Nephron progenitor cell (in vitro differentiated cells): Measurements from ENCODE around the gene KIF3A.

Experiments used
- DNase-seq: peaks from one replicate; pipeline ENCODE4 v3.0.0; 2021
- H3K27ac Mint-ChIP-seq: 2 replicates; pipeline ENCODE4 v1.8.0; 2021; ENCODE audit warnings: mild to moderate bottlenecking, moderate library complexity, mixed read lengths
- H3K27me3 Mint-ChIP-seq: 2 replicates; pipeline ENCODE4 v1.8.0; 2021; ENCODE audit warnings: mild to moderate bottlenecking, low read depth, mixed read lengths; ENCODE audit not compliant: poor library complexity
- H3K36me3 Mint-ChIP-seq: 2 replicates; pipeline ENCODE4 v1.8.0; 2021; ENCODE audit warnings: low read depth, mixed read lengths
- H3K4me1 Mint-ChIP-seq: 2 replicates; pipeline ENCODE4 v1.8.0; 2021; ENCODE audit warnings: mixed read lengths
- H3K4me3 Mint-ChIP-seq: 2 replicates; pipeline ENCODE4 v1.8.0; 2021; ENCODE audit warnings: mild to moderate bottlenecking, moderate library complexity, mixed read lengths
- H3K9me3 Mint-ChIP-seq: 2 replicates; pipeline ENCODE4 v1.8.0; 2021; ENCODE audit warnings: mild to moderate bottlenecking, moderate library complexity, mixed read lengths
- TF ChIP-seq, protein P1 (sequence below): fragments of 200-600 bp; sonication (generic); IDR thresholded peaks from 2 replicates; pipeline ENCODE4 v1.5.0; 2021; ENCODE audit warnings: antibody characterized with exemption

Gene KIF3A

DNA sequence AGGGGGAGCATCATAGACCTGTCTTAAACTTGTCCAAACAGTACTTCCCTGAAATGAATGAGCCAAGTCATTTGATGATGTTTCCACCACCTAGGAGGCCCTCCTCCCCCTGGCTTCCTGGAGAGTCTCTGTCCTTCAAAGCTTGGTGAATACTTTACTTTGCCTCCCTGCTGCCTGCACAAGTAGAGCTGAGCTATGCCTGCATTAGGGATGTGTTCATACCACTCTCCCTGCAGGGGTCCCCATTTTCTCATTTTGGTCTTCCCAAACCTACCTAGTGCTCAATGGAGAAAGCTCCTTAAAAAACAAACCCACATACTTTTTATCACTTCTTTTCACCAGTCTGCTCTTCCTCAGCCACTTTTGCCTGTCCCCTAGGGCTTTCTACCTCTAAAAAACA lies 17.6 kb upstream of the KIF3A start:
- TF ChIP-seq, protein P1, sequence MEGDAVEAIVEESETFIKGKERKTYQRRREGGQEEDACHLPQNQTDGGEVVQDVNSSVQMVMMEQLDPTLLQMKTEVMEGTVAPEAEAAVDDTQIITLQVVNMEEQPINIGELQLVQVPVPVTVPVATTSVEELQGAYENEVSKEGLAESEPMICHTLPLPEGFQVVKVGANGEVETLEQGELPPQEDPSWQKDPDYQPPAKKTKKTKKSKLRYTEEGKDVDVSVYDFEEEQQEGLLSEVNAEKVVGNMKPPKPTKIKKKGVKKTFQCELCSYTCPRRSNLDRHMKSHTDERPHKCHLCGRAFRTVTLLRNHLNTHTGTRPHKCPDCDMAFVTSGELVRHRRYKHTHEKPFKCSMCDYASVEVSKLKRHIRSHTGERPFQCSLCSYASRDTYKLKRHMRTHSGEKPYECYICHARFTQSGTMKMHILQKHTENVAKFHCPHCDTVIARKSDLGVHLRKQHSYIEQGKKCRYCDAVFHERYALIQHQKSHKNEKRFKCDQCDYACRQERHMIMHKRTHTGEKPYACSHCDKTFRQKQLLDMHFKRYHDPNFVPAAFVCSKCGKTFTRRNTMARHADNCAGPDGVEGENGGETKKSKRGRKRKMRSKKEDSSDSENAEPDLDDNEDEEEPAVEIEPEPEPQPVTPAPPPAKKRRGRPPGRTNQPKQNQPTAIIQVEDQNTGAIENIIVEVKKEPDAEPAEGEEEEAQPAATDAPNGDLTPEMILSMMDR = no peak
- no peak for DNase-seq
- Mint-ChIP-seq H3K4me3 (no peak overlapping the region), H3K36me3 (peaks cover 6% of the 10 kb centered on the region), H3K27me3 (peaks cover 38% of the 10 kb centered on the region), H3K9me3 (no peaks in the 10 kb centered on the region), H3K27ac (no peak overlapping the region), H3K4me1 (peaks cover 14% of the 10 kb centered on the region)

DNA sequence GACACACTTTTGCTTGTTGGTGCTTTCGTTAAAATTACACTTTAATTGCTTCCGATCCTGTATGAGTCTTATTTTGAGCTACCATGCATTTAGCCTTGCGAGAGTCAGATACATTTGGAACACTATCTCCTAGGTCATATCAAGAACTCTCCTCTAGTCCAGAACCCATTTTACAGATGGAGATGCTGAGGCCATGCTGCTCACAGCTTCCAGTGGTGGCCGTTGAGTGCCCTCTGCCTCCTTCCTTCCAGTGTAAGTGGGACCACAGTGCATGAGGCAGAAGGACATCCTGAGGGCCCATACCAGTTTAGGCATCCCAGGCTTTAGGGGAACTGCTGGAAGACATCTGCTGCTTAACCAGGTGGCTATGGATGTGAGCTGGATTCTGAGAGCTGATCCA lies 16.8 kb upstream of the KIF3A start:
- Mint-ChIP-seq H3K4me1 (peaks cover 14% of the 10 kb centered on the region), H3K9me3 (no peaks in the 10 kb centered on the region)

DNA sequence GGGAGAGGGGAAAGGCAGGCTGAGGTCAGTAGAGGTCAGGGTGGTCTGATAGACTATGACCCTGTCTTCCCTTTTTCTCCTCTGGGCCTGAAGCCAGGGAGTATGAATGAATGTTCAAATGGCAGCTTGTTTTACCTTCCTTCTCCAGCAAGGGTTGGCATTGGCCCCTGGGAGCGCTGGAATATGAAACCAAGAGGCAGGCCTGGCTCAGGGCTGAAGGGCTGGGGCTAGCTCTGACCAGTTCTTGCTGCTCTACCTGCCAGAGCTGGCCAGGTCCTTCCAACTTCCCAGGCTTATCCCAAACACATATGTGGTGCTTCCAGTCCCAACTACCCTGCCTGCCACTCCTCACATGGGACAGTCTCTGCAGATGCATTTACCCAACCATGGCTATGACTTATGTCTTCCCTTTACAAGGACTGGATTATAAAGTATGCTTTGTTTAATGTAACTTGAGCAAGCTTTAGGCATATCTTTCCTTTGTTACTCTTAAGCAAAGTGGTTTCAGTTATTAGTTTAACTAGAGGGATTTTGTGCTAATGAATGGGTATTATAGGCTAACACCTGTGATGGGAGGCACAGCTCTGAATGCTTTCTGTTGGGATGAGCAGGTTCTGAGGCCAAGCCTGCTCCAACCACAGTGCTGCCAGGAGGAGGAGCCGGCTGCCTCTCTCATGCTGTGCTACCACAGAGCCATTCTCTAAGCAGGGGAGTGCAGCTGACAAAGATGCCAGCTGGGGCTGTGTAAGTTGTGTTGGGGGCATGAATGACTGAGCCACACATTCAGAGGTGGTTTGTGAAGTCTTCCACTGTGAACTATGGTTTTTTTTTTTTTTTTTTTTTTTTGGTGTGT lies 16.0 kb upstream of the KIF3A start:
- DNase-seq = no peak
- peaks cover 54% of the 10 kb centered on the region for H3K27me3 Mint-ChIP-seq
- H3K4me1 Mint-ChIP-seq = peaks cover 14% of the 10 kb centered on the region
- no peak overlapping the region for H3K27ac Mint-ChIP-seq
- TF ChIP-seq, protein P1 = no peak
- H3K36me3 Mint-ChIP-seq = no peaks in the 10 kb centered on the region
- H3K9me3 Mint-ChIP-seq = no peaks in the 10 kb centered on the region
- H3K4me3 Mint-ChIP-seq = no peak overlapping the region

More for the DNA sequence above, 16.8 kb upstream of the KIF3A start:
- peaks cover 6% of the 10 kb centered on the region for H3K36me3 Mint-ChIP-seq
- no peak overlapping the region for H3K4me3 Mint-ChIP-seq
- TF ChIP-seq, protein P1 = no peak
- DNase-seq = no peak
- no peak overlapping the region for H3K27ac Mint-ChIP-seq
- peaks cover 47% of the 10 kb centered on the region for H3K27me3 Mint-ChIP-seq

DNA sequence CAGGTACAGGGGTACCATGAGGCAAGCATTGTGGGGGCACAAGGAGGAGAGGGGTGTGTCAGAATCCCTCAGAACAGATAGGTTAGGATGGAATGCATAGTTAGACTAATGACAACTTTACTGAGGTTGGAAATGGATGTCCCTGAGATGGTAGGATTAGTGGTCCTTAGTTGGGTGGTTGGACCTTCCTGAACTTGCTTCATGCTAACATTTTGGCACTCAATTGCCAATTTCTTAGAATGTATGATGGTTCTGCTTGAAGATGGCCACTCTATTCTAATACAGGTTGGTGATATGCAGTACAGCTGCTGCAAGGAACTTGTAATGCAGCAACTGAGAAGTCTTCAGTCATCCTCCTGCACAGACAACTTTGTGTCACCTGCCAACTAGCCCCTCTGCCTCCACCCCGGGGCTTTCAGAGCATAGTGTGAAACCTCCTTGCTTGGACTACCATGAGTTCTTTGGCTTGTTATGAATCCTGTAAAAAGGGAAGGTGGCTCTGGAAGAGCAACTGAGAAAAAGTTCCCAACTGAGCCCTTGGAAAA lies 15.3 kb upstream of the KIF3A start:
- no peak for DNase-seq
- H3K9me3 Mint-ChIP-seq = no peaks in the 10 kb centered on the region
- TF ChIP-seq, protein P1 = no peak
- peaks cover 61% of the 10 kb centered on the region for H3K27me3 Mint-ChIP-seq
- H3K4me1 Mint-ChIP-seq = peaks cover 14% of the 10 kb centered on the region
- no peak overlapping the region for H3K4me3 Mint-ChIP-seq
- H3K27ac Mint-ChIP-seq = no peak overlapping the region
- H3K36me3 Mint-ChIP-seq = no peaks in the 10 kb centered on the region

DNA sequence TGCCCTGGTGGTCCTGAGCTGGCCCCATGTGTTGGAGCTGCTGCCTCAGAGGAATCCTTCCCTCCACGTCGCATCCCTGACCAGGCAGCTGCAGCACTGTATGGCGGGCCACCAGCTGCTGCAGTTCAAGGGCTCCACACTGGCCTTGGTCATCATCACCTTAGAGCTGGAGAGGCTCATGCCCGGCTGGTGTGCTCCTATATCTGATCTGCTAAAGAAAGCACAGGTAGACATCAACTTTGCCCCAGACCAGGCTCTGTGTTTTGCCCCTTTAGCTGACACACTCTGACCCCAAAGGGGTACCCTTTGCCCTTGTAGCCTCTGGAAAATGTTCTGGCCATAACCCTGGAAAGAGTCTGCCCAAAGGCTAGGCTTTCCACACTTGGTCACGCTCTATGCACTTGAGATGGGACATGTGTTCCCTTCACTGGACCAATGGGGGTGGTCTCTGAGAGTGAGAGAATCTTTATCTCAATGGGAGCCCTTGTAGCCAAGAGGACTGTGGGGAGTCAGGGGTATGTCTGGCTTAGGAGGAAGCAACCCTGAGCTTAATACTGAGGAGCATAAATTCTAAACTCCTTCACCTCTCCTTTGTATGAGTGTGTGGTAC lies 14.7 kb upstream of the KIF3A start:
- no peak overlapping the region for H3K4me3 Mint-ChIP-seq
- TF ChIP-seq, protein P1 = no peak
- no peaks in the 10 kb centered on the region for H3K9me3 Mint-ChIP-seq
- peaks cover 66% of the 10 kb centered on the region for H3K27me3 Mint-ChIP-seq
- H3K4me1 Mint-ChIP-seq = peaks cover 14% of the 10 kb centered on the region
- H3K36me3 Mint-ChIP-seq = no peaks in the 10 kb centered on the region
- H3K27ac Mint-ChIP-seq = no peak overlapping the region
- DNase-seq = no peak
